NCI-H1930 (cell line): Measurements from ENCODE around the gene HSPA14.
"Not testable (repeated sequence)": the region's sequence is repeated elsewhere in the genome, so short reads cannot be mapped to it uniquely, and the experiment has no call there.

Experiments used
- DNase-seq, 2 experiments: peaks; one replicate each; lab custom pipeline; 2025; lab: John Stamatoyannopoulos, UW

The HSPA14 gene

GRCh38 chr10:14837757-14838581 lies at the start of gene HSPA14, which contains the start of the genes CDNF and MSANTD7:
TSS of gene HSPA14 (plus strand) at chr10:14838306. CDS start at chr10:14838403, 97 bp downstream.
TSS of gene CDNF (minus strand) at chr10:14838037. CDS start at chr10:14837946, 91 bp downstream.
TSS of gene MSANTD7 (plus strand) at chr10:14838306. CDS start at chr10:14842285, 3,979 bp downstream.
- DNase-seq: peak; percentile 80 to 89

- DNase-seq: no peak
Measured at GRCh38 chr10:14798636-14799035, 39.5 kb upstream of the HSPA14 start.

GRCh38 chr10:14800397-14800796 lies 37.7 kb upstream of the HSPA14 start:
- DNase-seq: no peak

- no peak for DNase-seq
Measured at GRCh38 chr10:14801723-14802122, 36.4 kb upstream of the HSPA14 start.

GRCh38 chr10:14803827-14804226 lies 34.3 kb upstream of the HSPA14 start:
- DNase-seq: no peak

- DNase-seq: no peak
Measured at GRCh38 chr10:14806318-14806717, 31.8 kb upstream of the HSPA14 start.

GRCh38 chr10:14810969-14811953 lies 26.8 kb upstream of the HSPA14 start:
- DNase-seq: no peak

- DNase-seq: no peak
Measured at GRCh38 chr10:14812271-14812670, 25.8 kb upstream of the HSPA14 start.

GRCh38 chr10:14815681-14816080 lies 22.4 kb upstream of the HSPA14 start:
- DNase-seq: no peak

- not testable (repeated sequence) for DNase-seq
Measured at GRCh38 chr10:14816717-14817116, 21.4 kb upstream of the HSPA14 start.

GRCh38 chr10:14820010-14820774 lies 17.9 kb upstream of the HSPA14 start:
- DNase-seq: no peak

GRCh38 chr10:14820775-14821154 lies 17.3 kb upstream of the HSPA14 start:
- no peak for DNase-seq

GRCh38 chr10:14821635-14822375 lies 16.3 kb upstream of the HSPA14 start:
- no peak for DNase-seq

GRCh38 chr10:14822879-14823755 lies 15.0 kb upstream of the HSPA14 start:
- no peak for DNase-seq

- no peak for DNase-seq
Measured at GRCh38 chr10:14823966-14824365, 14.1 kb upstream of the HSPA14 start.

- DNase-seq: no peak
Measured at GRCh38 chr10:14826076-14826829, 11.9 kb upstream of the HSPA14 start.

- DNase-seq: no peak
Measured at GRCh38 chr10:14833106-14833505, 5.0 kb upstream of the HSPA14 start.

GRCh38 chr10:14836208-14836607 lies 1.9 kb upstream of the HSPA14 start:
- DNase-seq: no peak
